ENCODE results near the gene TXNRD1.
"Not testable (repeated sequence)": the region's sequence is repeated elsewhere in the genome, so short reads cannot be mapped to it uniquely, and the experiment has no call there.

Gene TXNRD1

GRCh38 chr12:104310751-104311633, 95.4 kb downstream of the TXNRD1 start:
- peaks cover 31% of the 10 kb centered on the region for H3K4me1 Mint-ChIP-seq
- H3K36me3 Mint-ChIP-seq: peaks cover 60% of the 10 kb centered on the region
- H3K27ac Mint-ChIP-seq: no peak overlapping the region
- no peak overlapping the region for H3K4me3 Mint-ChIP-seq
- ATAC-seq: no peak
- no peaks in the 10 kb centered on the region for H3K27me3 Mint-ChIP-seq
- H3K9me3 Mint-ChIP-seq: no peaks in the 10 kb centered on the region

DNA sequence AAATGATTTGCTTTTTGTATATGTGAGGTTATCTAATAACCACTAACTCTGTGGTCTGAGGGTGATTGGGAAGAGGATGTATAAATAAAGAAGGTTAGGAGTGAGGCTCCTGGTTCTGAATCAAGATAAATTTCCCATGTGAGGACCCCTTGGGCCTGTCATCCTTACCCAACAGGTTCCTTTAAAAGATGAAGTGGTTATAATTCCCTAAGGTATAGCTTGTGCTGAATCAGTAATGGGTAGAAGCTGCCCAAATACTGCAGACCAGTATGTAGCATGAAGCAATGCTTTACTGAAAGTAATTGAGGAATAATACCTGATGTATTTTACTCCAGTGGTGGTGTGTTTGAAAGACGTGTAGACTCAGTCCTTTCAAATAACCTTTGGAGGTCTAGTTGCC, 96.6 kb downstream of the TXNRD1 start:
- no peak overlapping the region for H3K4me3 Mint-ChIP-seq
- ATAC-seq: no peak
- H3K36me3 Mint-ChIP-seq: peaks cover 62% of the 10 kb centered on the region
- no peaks in the 10 kb centered on the region for H3K9me3 Mint-ChIP-seq
- H3K27me3 Mint-ChIP-seq: no peaks in the 10 kb centered on the region
- H3K4me1 Mint-ChIP-seq: peaks cover 19% of the 10 kb centered on the region
- no peak overlapping the region for H3K27ac Mint-ChIP-seq

DNA sequence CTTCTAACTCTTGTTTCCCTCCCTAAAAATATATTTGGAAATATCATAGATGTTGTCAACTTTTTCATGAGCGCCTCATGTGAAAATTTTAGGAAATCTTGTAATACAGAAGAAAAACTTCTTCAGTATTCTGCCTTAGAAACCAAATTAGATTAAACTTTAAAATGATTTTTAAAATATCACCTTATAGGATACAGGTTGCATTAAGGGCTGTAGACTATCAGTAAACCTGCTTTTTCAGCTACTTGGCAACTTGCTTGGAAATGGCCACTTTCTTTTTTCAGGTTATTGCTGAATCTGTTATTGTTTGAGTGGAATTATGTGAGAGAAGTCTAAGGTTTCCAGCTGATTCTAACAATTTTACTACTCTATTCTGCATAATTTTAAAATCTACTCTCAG, 97.1 kb downstream of the TXNRD1 start:
- Mint-ChIP-seq H3K4me3 (no peak overlapping the region), H3K9me3 (no peaks in the 10 kb centered on the region), H3K36me3 (peaks cover 60% of the 10 kb centered on the region), H3K4me1 (peaks cover 15% of the 10 kb centered on the region), H3K27ac (no peak overlapping the region), H3K27me3 (no peaks in the 10 kb centered on the region)
- ATAC-seq: no peak

DNA sequence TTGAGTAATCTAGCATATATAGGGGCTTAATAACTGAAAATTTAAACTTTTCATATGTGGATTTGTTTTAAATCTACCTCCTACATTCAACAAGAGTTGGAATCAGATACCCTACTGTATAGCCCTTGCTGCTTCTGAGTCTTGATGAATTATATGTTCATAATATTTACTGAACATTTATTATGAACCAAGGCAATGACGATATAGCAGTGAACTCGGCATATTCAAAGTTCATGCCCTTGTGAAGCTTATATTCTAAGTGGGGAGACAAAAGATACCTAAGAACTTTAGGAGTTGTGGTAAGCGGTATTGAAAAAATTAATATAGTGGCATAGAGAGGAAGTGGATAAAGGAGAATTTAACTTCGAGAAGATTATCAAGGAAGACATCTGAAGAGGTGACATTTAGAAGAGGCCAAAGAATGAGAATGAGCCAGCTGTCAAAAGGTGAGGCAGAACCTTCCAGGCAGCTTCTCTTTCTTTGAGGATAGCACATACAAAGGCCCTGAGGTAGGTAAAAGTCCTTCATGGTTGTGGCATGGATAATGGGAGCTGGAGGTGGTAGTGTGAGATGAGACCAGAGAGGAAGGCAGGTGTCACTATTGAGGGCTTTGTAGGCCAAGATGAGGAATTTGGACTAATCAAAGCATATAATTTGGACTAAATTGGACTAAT, 98.1 kb downstream of the TXNRD1 start:
- H3K27me3 Mint-ChIP-seq: no peaks in the 10 kb centered on the region
- no peak for ATAC-seq
- H3K4me1 Mint-ChIP-seq: peaks cover 14% of the 10 kb centered on the region
- no peak overlapping the region for H3K27ac Mint-ChIP-seq
- peaks cover 59% of the 10 kb centered on the region for H3K36me3 Mint-ChIP-seq
- no peaks in the 10 kb centered on the region for H3K9me3 Mint-ChIP-seq
- H3K4me3 Mint-ChIP-seq: no peak overlapping the region

DNA sequence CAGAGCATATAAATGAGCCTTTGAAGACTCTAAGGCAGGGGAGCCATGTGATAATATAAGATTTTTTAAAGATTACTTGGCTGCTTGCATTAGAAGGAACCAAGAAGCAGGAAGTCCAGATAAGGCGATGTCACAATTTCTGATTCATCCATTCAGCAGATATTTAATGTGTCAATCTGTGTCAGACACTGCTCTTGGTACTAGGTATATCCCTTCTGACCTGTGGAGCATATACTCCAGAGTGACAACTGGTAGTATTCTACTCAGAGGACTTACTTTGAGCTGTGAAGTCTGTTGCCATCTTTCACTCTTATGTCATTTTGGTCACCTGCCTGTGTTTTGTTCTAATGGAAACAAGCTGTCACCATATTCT, 98.6 kb downstream of the TXNRD1 start:
- no peaks in the 10 kb centered on the region for H3K27me3 Mint-ChIP-seq
- no peak overlapping the region for H3K27ac Mint-ChIP-seq
- peaks cover 11% of the 10 kb centered on the region for H3K4me1 Mint-ChIP-seq
- H3K36me3 Mint-ChIP-seq: peaks cover 56% of the 10 kb centered on the region
- H3K4me3 Mint-ChIP-seq: no peak overlapping the region
- H3K9me3 Mint-ChIP-seq: no peaks in the 10 kb centered on the region
- no peak for ATAC-seq

GRCh38 chr12:104315326-104316224, 100.0 kb downstream of the TXNRD1 start:
- Mint-ChIP-seq H3K36me3 (peaks cover 51% of the 10 kb centered on the region), H3K27ac (no peak overlapping the region), H3K4me1 (peaks cover 5% of the 10 kb centered on the region), H3K9me3 (no peaks in the 10 kb centered on the region), H3K4me3 (no peak overlapping the region), H3K27me3 (no peaks in the 10 kb centered on the region)
- no peak for ATAC-seq

GRCh38 chr12:104316936-104317335, 101.4 kb downstream of the TXNRD1 start:
- Mint-ChIP-seq H3K27ac (no peak overlapping the region), H3K4me1 (peaks cover 5% of the 10 kb centered on the region), H3K36me3 (peaks cover 59% of the 10 kb centered on the region), H3K4me3 (no peak overlapping the region), H3K9me3 (no peaks in the 10 kb centered on the region), H3K27me3 (no peaks in the 10 kb centered on the region)
- ATAC-seq: no peak

DNA sequence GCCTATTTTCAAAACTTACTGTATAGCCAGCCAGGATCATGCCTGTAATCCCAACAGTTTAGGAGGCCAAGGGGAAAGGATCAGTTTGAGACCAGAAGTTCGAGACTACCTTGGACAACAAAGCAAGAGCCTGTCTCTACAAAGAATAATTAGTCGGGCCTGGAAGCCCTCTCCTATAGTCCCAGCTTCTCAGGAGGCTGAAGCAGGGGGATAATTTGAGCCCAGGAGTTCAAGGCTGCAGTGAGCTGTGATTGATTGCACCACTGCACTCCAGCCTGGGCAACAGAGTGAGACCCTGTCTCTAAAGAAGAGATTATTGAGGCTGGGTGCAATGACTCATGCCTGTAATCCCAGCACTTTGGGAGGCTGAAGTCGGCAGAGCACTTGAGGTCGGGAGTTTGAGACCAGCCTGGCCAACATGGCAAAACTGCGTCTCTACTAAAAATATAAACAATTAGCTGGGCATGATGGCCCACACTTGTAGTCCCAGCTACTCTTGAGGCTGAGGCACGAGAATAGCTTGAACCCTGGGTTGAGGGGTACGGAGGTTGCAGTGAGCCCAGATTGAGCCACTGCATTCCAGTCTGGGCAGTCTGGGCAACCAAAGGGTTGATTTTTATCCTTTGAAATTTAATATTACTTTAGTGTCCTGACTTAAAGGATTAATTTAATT, 102.1 kb downstream of the TXNRD1 start:
- no peak overlapping the region for H3K27ac Mint-ChIP-seq
- peaks cover 5% of the 10 kb centered on the region for H3K4me1 Mint-ChIP-seq
- H3K36me3 Mint-ChIP-seq: peaks cover 57% of the 10 kb centered on the region
- no peak for ATAC-seq
- H3K4me3 Mint-ChIP-seq: no peak overlapping the region
- H3K27me3 Mint-ChIP-seq: no peaks in the 10 kb centered on the region
- no peaks in the 10 kb centered on the region for H3K9me3 Mint-ChIP-seq

DNA sequence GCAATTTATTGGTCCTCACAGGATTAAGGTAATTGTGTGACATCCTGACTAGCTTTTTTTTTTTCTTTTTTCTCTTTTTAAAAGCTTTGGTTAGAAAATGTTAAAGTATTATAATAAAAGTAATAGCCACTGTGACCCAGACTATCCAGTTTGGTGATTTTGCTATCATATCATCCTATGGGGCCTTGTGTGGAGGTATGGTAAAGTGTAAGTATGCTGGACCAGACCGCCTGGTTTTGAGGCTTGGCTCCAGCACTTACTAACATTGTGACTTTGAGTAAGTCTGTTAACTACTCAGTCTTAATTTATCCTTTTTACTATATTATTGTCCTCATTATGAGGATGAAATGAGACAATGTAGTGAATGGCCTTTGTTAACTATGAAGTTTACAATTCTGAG, 103.4 kb downstream of the TXNRD1 start:
- Mint-ChIP-seq H3K9me3 (no peaks in the 10 kb centered on the region), H3K4me3 (no peak overlapping the region), H3K27me3 (no peaks in the 10 kb centered on the region), H3K36me3 (peaks cover 54% of the 10 kb centered on the region), H3K4me1 (peaks cover under 1% of the 10 kb centered on the region), H3K27ac (no peak overlapping the region)
- no peak for ATAC-seq

- Mint-ChIP-seq H3K36me3 (peaks cover 57% of the 10 kb centered on the region), H3K27me3 (no peaks in the 10 kb centered on the region), H3K27ac (no peak overlapping the region), H3K4me3 (no peak overlapping the region), H3K4me1 (no peaks in the 10 kb centered on the region), H3K9me3 (no peaks in the 10 kb centered on the region)
- no peak for ATAC-seq
Measured at GRCh38 chr12:104319918-104320626, 104.5 kb downstream of the TXNRD1 start.

GRCh38 chr12:104320627-104321024, 105.0 kb downstream of the TXNRD1 start:
- Mint-ChIP-seq H3K36me3 (peaks cover 56% of the 10 kb centered on the region), H3K27me3 (no peaks in the 10 kb centered on the region), H3K27ac (no peak overlapping the region), H3K4me1 (no peaks in the 10 kb centered on the region), H3K4me3 (no peak overlapping the region), H3K9me3 (no peaks in the 10 kb centered on the region)
- no peak for ATAC-seq

- H3K4me1 Mint-ChIP-seq: no peaks in the 10 kb centered on the region
- no peak for ATAC-seq
- no peaks in the 10 kb centered on the region for H3K27me3 Mint-ChIP-seq
- peaks cover 53% of the 10 kb centered on the region for H3K36me3 Mint-ChIP-seq
- H3K4me3 Mint-ChIP-seq: no peak overlapping the region
- H3K9me3 Mint-ChIP-seq: no peaks in the 10 kb centered on the region
- no peak overlapping the region for H3K27ac Mint-ChIP-seq
Measured at GRCh38 chr12:104321949-104322348, 106.4 kb downstream of the TXNRD1 start.

DNA sequence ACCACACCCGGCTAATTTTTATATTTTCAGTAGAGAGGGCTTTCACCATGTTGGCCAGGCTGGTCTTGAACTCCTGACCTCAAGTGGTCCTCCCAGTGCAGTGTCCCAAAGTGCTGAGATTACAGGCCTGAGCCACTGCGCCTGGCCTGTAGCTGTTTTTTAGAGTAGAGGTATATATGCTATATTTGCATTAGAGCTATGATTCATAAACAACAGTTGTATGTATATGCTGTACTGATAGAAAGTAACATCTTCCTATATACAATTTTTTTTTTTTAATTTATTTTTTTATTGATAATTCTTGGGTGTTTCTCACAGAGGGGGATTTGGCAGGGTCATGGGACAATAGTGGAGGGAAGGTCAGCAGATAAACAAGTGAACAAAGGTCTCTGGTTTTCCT, 107.0 kb downstream of the TXNRD1 start:
- not testable (repeated sequence) for H3K27ac Mint-ChIP-seq, H3K4me3 Mint-ChIP-seq, H3K4me1 Mint-ChIP-seq, H3K9me3 Mint-ChIP-seq, H3K27me3 Mint-ChIP-seq, ATAC-seq
- peaks cover 57% of the 10 kb centered on the region for H3K36me3 Mint-ChIP-seq

- no peak for ATAC-seq
- H3K27me3 Mint-ChIP-seq: no peaks in the 10 kb centered on the region
- H3K4me3 Mint-ChIP-seq: no peak overlapping the region
- H3K36me3 Mint-ChIP-seq: peaks cover 52% of the 10 kb centered on the region
- H3K9me3 Mint-ChIP-seq: no peaks in the 10 kb centered on the region
- no peak overlapping the region for H3K27ac Mint-ChIP-seq
- no peaks in the 10 kb centered on the region for H3K4me1 Mint-ChIP-seq
Measured at GRCh38 chr12:104323899-104324298, 108.3 kb downstream of the TXNRD1 start.

Data from stimulated activated memory B cell treated with anti-CD40 and anti-IgM and Interleukin-4, amounts not matched to agents 10 μg/mL and 1 μg/mL and 100 μg/mL, for 72 hours (primary cell).